HepG2 (cell line): ENCODE measurements around the gene RAB20. TPM values are rescaled to one million over a fixed set of nuclear protein-coding genes. Genes with fewer than 3 reads are reported as not detected.

ENCODE experiments used
- AGO1 ChIP-seq: fragments of 200-400 bp; formaldehyde crosslinking; IDR thresholded peaks from 2 replicates; pipeline ENCODE4 v1.6.1; 2017; ENCODE audit warnings: mild to moderate bottlenecking, low read depth, low read length, moderate library complexity; ENCODE audit not compliant: poor library complexity, severe bottlenecking
- CREB3 ChIP-seq: sonication (generic); formaldehyde crosslinking; IDR thresholded peaks from 2 replicates; pipeline ENCODE4 v1.5.0; 2020; ENCODE audit warnings: missing genetic modification reagents
- FOSL2 ChIP-seq: sonication (generic); formaldehyde crosslinking; IDR thresholded peaks from 2 replicates; pipeline ENCODE4 v1.4.0; 2020; ENCODE audit warnings: missing genetic modification reagents
- JUNB ChIP-seq: sonication (generic); formaldehyde crosslinking; IDR thresholded peaks from 2 replicates; pipeline ENCODE4 v1.8.0; 2022; ENCODE audit warnings: missing genetic modification reagents, mild to moderate bottlenecking, borderline replicate concordance
- KAT8 ChIP-seq: IDR thresholded peaks from 2 replicates; pipeline ENCODE4 v1.6.1; 2016; ENCODE audit warnings: missing genetic modification reagents, missing compliant biosample characterization
- KDM2A ChIP-seq: sonication (generic); formaldehyde crosslinking; IDR thresholded peaks from 2 replicates; pipeline ENCODE4 v1.4.0; 2020; ENCODE audit warnings: low read depth, missing genetic modification reagents, borderline replicate concordance
- KLF6 ChIP-seq: IDR thresholded peaks from 2 replicates; pipeline ENCODE4 v1.8.0; 2016; ENCODE audit warnings: missing biosample characterization, missing genetic modification reagents
- LRRFIP1 ChIP-seq: sonication (generic); formaldehyde crosslinking; conservative IDR thresholded peaks from 2 replicates; pipeline ENCODE4 v1.4.0; 2020; ENCODE audit warnings: missing genetic modification reagents
- NCOA5 ChIP-seq: sonication (generic); formaldehyde crosslinking; IDR thresholded peaks from 2 replicates; pipeline ENCODE4 v1.4.0; 2020; ENCODE audit warnings: missing genetic modification reagents
- NFATC3 ChIP-seq: sonication (generic); formaldehyde crosslinking; IDR thresholded peaks from 2 replicates; pipeline ENCODE4 v1.5.1; 2020; ENCODE audit warnings: mild to moderate bottlenecking, missing genetic modification reagents
- PAX8 ChIP-seq: sonication (generic); formaldehyde crosslinking; IDR thresholded peaks from 2 replicates; pipeline ENCODE4 v1.8.0; 2022; ENCODE audit warnings: mild to moderate bottlenecking, missing genetic modification reagents, borderline replicate concordance
- PRMT3 ChIP-seq: sonication (generic); formaldehyde crosslinking; IDR thresholded peaks from 2 replicates; pipeline ENCODE4 v1.8.1; 2022; ENCODE audit warnings: low read depth, mild to moderate bottlenecking, moderate library complexity, missing genetic modification reagents, borderline replicate concordance
- PTBP1 ChIP-seq: fragments of 200-400 bp; formaldehyde crosslinking; IDR thresholded peaks from 2 replicates; pipeline ENCODE4 v1.6.1; 2018; ENCODE audit warnings: low read length, low read depth; ENCODE audit not compliant: poor library complexity, severe bottlenecking
- YY1 ChIP-seq: IDR thresholded peaks from 2 replicates; pipeline ENCODE4 v1.6.1; 2011; ENCODE audit warnings: low read length, low read depth, moderate library complexity, mild to moderate bottlenecking; ENCODE audit not compliant: insufficient read depth, insufficient replicate concordance
- ZMYM2 ChIP-seq: sonication (generic); formaldehyde crosslinking; IDR thresholded peaks from 2 replicates; pipeline ENCODE4 v1.8.0; 2022; ENCODE audit warnings: mild to moderate bottlenecking, missing genetic modification reagents
- ZNF101 ChIP-seq: sonication (generic); formaldehyde crosslinking; IDR thresholded peaks from 2 replicates; pipeline ENCODE4 v1.4.0; 2020; ENCODE audit warnings: mild to moderate bottlenecking, low read depth, missing genetic modification reagents, borderline replicate concordance
- ZNF337 ChIP-seq: sonication (generic); formaldehyde crosslinking; IDR thresholded peaks from 2 replicates; pipeline ENCODE4 v1.5.1; 2020; ENCODE audit warnings: missing genetic modification reagents, low read depth, mild to moderate bottlenecking, borderline replicate concordance
- ZSCAN20 ChIP-seq: sonication (generic); formaldehyde crosslinking; IDR thresholded peaks from 2 replicates; pipeline ENCODE4 v1.4.0; 2020; ENCODE audit warnings: missing genetic modification reagents, mild to moderate bottlenecking, borderline replicate concordance
- polyA plus RNA-seq, 8 experiments: library from polyadenylated mRNA; depleted of rRNA in 3 of 8; stranded (reverse) in 7 of 8; unstranded in 1 of 8; fragments of >200 nt; fragmentation: Illumina TruSeq in 4 of 8; extraction: Trizol in 4 of 8; gene quantifications; 2 replicates each; pipeline versions ENCODE4 v1.2.1 to v1.2.3, GENCODE V29; 2011 to 2016; ENCODE audit warnings: low read depth in 4 of 8, missing spikeins in 1 of 8, mixed read lengths in 1 of 8; ENCODE audit not compliant: insufficient read depth in 1 of 8
- total RNA-seq, 5 experiments: library from RNA; depleted of rRNA; stranded (reverse); fragments of >200 nt; fragmentation: Illumina TruSeq; extraction: Trizol; gene quantifications; 2 replicates each; pipeline ENCODE4 v1.2.3, GENCODE V29; 2016; ENCODE audit warnings: low read depth in 1 of 5

RAB20 gene
- total and polyA plus RNA-seq, 2 of the 13 experiments (the other 11 are each of a cell fraction or from before 2014, with no cell fraction given) = 15.6 to 30.5 TPM

- TF ChIP-seq ZNF101 (CRISPR knock-in tag) (no peak), KDM2A (CRISPR knock-in tag) (peak; percentile 54; the same call in 1 of the 2 replicates), NCOA5 (CRISPR knock-in tag) (no peak), CREB3 (CRISPR knock-in tag) (no peak), KAT8 (CRISPR knock-in tag) (peak; percentile 40), ZSCAN20 (CRISPR knock-in tag) (no peak; the same call in none of the 2 replicates), PAX8 (CRISPR knock-in tag) (no peak), NFATC3 (no peak), PTBP1 (peak; percentile 54), ZMYM2 (CRISPR knock-in tag) (no peak), ZNF337 (CRISPR knock-in tag) (no peak), JUNB (CRISPR knock-in tag) (no peak), FOSL2 (CRISPR knock-in tag) (peak; percentile 31; the same call in 1 of the 2 replicates), PRMT3 (CRISPR knock-in tag) (no peak), LRRFIP1 (CRISPR knock-in tag) (no peak), KLF6 (peak; percentile 48; the same call in 1 of the 2 replicates), AGO1 (no peak), YY1 (peak; percentile 9)
Observed at GRCh38 chr13:110561344-110562035, at the start of gene RAB20 (continued).
